HepG2 (cell line): ENCODE data around the gene KMT5C. TPM values are rescaled to one million over a fixed set of nuclear protein-coding genes. Genes with fewer than 3 reads are reported as not detected.

Source experiments
- HMG20B ChIP-seq: conservative IDR thresholded peaks from 2 replicates; pipeline ENCODE4 v1.6.1; 2016; ENCODE audit warnings: missing genetic modification reagents, missing compliant biosample characterization
- ZIK1 ChIP-seq: sonication (generic); formaldehyde crosslinking; IDR thresholded peaks from 2 replicates; pipeline ENCODE4 v1.5.0; 2020; ENCODE audit warnings: mild to moderate bottlenecking, low read depth, missing genetic modification reagents, borderline replicate concordance
- ZNF17 ChIP-seq: sonication (generic); formaldehyde crosslinking; IDR thresholded peaks from 2 replicates; pipeline ENCODE4 v1.5.0; 2020; ENCODE audit warnings: mild to moderate bottlenecking, missing genetic modification reagents
- ZNF205 ChIP-seq: IDR thresholded peaks from 2 replicates; pipeline ENCODE4 v1.6.1; 2018; ENCODE audit warnings: missing biosample characterization, missing genetic modification reagents
- ZNF225 ChIP-seq: sonication (generic); formaldehyde crosslinking; IDR thresholded peaks from 2 replicates; pipeline ENCODE4 v1.4.0; 2020; ENCODE audit warnings: mild to moderate bottlenecking, missing genetic modification reagents
- ZNF556 ChIP-seq: sonication (generic); formaldehyde crosslinking; IDR thresholded peaks from 2 replicates; pipeline ENCODE4 v1.4.0; 2020; ENCODE audit warnings: mild to moderate bottlenecking, missing genetic modification reagents, borderline replicate concordance
- ZNF629 ChIP-seq: sonication (generic); formaldehyde crosslinking; conservative IDR thresholded peaks from 2 replicates; pipeline ENCODE4 v1.5.0; 2020; ENCODE audit warnings: missing genetic modification reagents
- ZNF678 ChIP-seq: sonication (generic); formaldehyde crosslinking; IDR thresholded peaks from 2 replicates; pipeline ENCODE4 v1.4.0; 2020; ENCODE audit warnings: mild to moderate bottlenecking, missing genetic modification reagents
- ZNF747 ChIP-seq: sonication (generic); formaldehyde crosslinking; IDR thresholded peaks from 2 replicates; pipeline ENCODE4 v1.8.1; 2023; ENCODE audit warnings: missing genetic modification reagents, mild to moderate bottlenecking, borderline replicate concordance
- polyA plus RNA-seq, 8 experiments: library from polyadenylated mRNA; depleted of rRNA in 3 of 8; stranded (reverse) in 7 of 8; unstranded in 1 of 8; fragments of >200 nt; fragmentation: Illumina TruSeq in 4 of 8; extraction: Trizol in 4 of 8; gene quantifications; 2 replicates each; pipeline versions ENCODE4 v1.2.1 to v1.2.3, GENCODE V29; 2011 to 2016; ENCODE audit warnings: low read depth in 4 of 8, missing spikeins in 1 of 8, mixed read lengths in 1 of 8; ENCODE audit not compliant: insufficient read depth in 1 of 8
- total RNA-seq, 5 experiments: library from RNA; depleted of rRNA; stranded (reverse); fragments of >200 nt; fragmentation: Illumina TruSeq; extraction: Trizol; gene quantifications; 2 replicates each; pipeline ENCODE4 v1.2.3, GENCODE V29; 2016; ENCODE audit warnings: low read depth in 1 of 5
- TF ChIP-seq, protein P1 (sequence below): sonication (generic); formaldehyde crosslinking; IDR thresholded peaks from 2 replicates; pipeline ENCODE4 v1.4.0; 2020; ENCODE audit warnings: missing genetic modification reagents, borderline replicate concordance
- TF ChIP-seq, protein P2 (sequence below): sonication (generic); formaldehyde crosslinking; IDR thresholded peaks from 2 replicates; pipeline ENCODE4 v1.4.0; 2020; ENCODE audit warnings: missing genetic modification reagents, low read depth, mild to moderate bottlenecking, borderline replicate concordance
- TF ChIP-seq, protein P3 (sequence below): sonication (generic); formaldehyde crosslinking; IDR thresholded peaks from 2 replicates; pipeline ENCODE4 v1.9.0; 2022; ENCODE audit warnings: low read depth, missing genetic modification reagents
- TF ChIP-seq, protein P4 (sequence below): sonication (generic); formaldehyde crosslinking; IDR thresholded peaks from 2 replicates; pipeline ENCODE4 v1.4.0; 2020; ENCODE audit warnings: missing genetic modification reagents
- TF ChIP-seq, protein P5 (sequence below), 2 experiments: IDR thresholded peaks; 2 replicates each; pipeline ENCODE4 v1.6.1; 2011 to 2012; ENCODE audit warnings: low read length in 2 of 2, borderline replicate concordance in 1 of 2, low read depth in 1 of 2, mild to moderate bottlenecking in 1 of 2, moderate library complexity in 1 of 2

KMT5C gene
- total and polyA plus RNA-seq, 2 of the 13 experiments (the other 11 are each of a cell fraction or from before 2014, with no cell fraction given): 5.5 to 9.0 TPM

DNA sequence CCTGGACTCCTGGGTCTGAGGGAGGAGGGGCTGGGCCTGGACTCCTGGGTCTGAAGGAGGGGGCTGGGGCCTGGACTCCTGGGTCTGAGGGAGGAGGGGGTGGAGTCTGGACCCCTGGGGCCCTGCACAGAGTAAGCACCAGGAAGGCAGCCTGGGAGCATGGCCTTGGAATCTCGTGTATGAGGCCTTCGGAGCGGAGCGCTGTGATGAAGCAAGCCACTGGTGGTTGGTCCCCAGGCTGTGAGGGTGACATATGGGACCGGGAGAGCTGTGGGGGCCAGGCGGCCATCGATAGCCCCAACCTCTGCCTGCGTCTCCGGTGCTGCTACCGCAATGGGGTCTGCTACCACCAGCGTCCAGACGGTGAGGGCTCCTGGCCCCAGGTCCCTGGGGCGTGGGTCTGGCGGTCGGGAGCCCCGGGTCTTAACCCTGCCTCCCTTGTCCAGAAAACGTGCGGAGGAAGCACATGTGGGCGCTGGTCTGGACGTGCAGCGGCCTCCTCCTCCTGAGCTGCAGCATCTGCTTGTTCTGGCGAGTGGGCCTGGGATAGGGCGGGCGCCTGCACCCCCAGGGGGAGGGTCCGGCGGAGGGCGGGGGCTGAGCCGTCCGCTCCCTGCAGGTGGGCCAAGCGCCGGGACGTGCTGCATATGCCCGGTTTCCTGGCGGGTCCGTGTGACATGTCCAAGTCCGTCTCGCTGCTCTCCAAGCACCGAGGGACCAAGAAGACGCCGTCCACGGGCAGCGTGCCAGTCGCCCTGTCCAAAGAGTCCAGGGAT is 37.9 kb downstream of the KMT5C start (continued):
- TF ChIP-seq, protein P1, sequence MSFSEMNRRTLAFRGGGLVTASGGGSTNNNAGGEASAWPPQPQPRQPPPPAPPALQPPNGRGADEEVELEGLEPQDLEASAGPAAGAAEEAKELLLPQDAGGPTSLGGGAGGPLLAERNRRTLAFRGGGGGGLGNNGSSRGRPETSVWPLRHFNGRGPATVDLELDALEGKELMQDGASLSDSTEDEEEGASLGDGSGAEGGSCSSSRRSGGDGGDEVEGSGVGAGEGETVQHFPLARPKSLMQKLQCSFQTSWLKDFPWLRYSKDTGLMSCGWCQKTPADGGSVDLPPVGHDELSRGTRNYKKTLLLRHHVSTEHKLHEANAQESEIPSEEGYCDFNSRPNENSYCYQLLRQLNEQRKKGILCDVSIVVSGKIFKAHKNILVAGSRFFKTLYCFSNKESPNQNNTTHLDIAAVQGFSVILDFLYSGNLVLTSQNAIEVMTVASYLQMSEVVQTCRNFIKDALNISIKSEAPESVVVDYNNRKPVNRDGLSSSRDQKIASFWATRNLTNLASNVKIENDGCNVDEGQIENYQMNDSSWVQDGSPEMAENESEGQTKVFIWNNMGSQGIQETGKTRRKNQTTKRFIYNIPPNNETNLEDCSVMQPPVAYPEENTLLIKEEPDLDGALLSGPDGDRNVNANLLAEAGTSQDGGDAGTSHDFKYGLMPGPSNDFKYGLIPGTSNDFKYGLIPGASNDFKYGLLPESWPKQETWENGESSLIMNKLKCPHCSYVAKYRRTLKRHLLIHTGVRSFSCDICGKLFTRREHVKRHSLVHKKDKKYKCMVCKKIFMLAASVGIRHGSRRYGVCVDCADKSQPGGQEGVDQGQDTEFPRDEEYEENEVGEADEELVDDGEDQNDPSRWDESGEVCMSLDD: no peak
- TF ChIP-seq, protein P2, sequence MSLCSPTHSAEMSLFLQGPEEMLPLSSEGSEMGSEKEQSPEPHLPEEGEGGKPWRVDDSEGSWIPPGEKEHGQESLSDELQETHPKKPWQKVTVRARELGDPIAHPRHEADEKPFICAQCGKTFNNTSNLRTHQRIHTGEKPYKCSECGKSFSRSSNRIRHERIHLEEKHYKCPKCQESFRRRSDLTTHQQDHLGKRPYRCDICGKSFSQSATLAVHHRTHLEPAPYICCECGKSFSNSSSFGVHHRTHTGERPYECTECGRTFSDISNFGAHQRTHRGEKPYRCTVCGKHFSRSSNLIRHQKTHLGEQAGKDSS: no peak
- TF ChIP-seq ZNF747 (CRISPR knock-in tag) (no peak), HMG20B (no peak), ZNF556 (CRISPR knock-in tag) (no peak), ZNF678 (CRISPR knock-in tag) (no peak), ZNF225 (CRISPR knock-in tag) (no peak), ZNF205 (no peak), ZNF17 (CRISPR knock-in tag) (no peak), ZIK1 (CRISPR knock-in tag) (no peak), ZNF629 (no peak)
- TF ChIP-seq, protein P3, sequence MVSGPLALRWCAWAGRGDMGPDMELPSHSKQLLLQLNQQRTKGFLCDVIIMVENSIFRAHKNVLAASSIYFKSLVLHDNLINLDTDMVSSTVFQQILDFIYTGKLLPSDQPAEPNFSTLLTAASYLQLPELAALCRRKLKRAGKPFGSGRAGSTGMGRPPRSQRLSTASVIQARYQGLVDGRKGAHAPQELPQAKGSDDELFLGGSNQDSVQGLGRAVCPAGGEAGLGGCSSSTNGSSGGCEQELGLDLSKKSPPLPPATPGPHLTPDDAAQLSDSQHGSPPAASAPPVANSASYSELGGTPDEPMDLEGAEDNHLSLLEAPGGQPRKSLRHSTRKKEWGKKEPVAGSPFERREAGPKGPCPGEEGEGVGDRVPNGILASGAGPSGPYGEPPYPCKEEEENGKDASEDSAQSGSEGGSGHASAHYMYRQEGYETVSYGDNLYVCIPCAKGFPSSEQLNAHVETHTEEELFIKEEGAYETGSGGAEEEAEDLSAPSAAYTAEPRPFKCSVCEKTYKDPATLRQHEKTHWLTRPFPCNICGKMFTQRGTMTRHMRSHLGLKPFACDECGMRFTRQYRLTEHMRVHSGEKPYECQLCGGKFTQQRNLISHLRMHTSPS (CRISPR knock-in tag): peak; percentile 37; the same call in 1 of the 2 replicates
- TF ChIP-seq, protein P4, sequence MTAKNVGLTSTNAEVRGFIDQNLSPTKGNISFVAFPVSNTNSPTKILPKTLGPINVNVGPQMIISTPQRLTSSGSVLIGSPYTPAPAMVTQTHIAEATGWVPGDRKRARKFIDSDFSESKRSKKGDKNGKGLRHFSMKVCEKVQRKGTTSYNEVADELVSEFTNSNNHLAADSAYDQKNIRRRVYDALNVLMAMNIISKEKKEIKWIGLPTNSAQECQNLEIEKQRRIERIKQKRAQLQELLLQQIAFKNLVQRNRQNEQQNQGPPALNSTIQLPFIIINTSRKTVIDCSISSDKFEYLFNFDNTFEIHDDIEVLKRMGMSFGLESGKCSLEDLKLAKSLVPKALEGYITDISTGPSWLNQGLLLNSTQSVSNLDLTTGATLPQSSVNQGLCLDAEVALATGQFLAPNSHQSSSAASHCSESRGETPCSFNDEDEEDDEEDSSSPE (CRISPR knock-in tag): no peak
- TF ChIP-seq, protein P5, sequence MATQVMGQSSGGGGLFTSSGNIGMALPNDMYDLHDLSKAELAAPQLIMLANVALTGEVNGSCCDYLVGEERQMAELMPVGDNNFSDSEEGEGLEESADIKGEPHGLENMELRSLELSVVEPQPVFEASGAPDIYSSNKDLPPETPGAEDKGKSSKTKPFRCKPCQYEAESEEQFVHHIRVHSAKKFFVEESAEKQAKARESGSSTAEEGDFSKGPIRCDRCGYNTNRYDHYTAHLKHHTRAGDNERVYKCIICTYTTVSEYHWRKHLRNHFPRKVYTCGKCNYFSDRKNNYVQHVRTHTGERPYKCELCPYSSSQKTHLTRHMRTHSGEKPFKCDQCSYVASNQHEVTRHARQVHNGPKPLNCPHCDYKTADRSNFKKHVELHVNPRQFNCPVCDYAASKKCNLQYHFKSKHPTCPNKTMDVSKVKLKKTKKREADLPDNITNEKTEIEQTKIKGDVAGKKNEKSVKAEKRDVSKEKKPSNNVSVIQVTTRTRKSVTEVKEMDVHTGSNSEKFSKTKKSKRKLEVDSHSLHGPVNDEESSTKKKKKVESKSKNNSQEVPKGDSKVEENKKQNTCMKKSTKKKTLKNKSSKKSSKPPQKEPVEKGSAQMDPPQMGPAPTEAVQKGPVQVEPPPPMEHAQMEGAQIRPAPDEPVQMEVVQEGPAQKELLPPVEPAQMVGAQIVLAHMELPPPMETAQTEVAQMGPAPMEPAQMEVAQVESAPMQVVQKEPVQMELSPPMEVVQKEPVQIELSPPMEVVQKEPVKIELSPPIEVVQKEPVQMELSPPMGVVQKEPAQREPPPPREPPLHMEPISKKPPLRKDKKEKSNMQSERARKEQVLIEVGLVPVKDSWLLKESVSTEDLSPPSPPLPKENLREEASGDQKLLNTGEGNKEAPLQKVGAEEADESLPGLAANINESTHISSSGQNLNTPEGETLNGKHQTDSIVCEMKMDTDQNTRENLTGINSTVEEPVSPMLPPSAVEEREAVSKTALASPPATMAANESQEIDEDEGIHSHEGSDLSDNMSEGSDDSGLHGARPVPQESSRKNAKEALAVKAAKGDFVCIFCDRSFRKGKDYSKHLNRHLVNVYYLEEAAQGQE (IDR thresholded peaks at IDR 0.05; ENCODE audit: borderline replicate concordance in 1 of 2, low read depth in 1 of 2, low read length in 2 of 2): no peak
